Lung (tissue), 12 donors: Measurements from ENCODE around the gene ZNRF4. TPM values are rescaled to one million over a fixed set of nuclear protein-coding genes. Genes with fewer than 3 reads are reported as not detected.

Experiments
- ATAC-seq: fragments of 200-7000 bp; cut with Tn5 transposase; one replicate; pipeline ENCODE4 v1.9.1; 2020; ENCODE audit warnings: moderate number of reproducible peaks; ENCODE audit not compliant: insufficient read depth, low FRiP score
- DNase-seq, 3 donors: peaks; one replicate each; pipeline ENCODE4 v3.0.0-alpha.2; 2013 to 2017
- H3K27ac ChIP-seq, 2 donors: one replicate each; pipeline ENCODE4 v1.5.1; 2013; ENCODE audit warnings: mild to moderate bottlenecking in 2 of 2, moderate library complexity in 2 of 2, control low read depth in 1 of 2, inconsistent platforms in 1 of 2, low read depth in 1 of 2, low read length in 1 of 2
- H3K27me3 ChIP-seq, 3 donors: one replicate each; pipeline ENCODE4 v1.5.1; 2013; ENCODE audit warnings: low read length in 2 of 3; ENCODE audit not compliant: control insufficient read depth in 3 of 3, insufficient read depth in 3 of 3
- H3K36me3 ChIP-seq, 4 donors: one replicate each; pipeline ENCODE4 v1.5.1; 2013; ENCODE audit warnings: low read length in 4 of 4, mild to moderate bottlenecking in 1 of 4, moderate library complexity in 1 of 4; ENCODE audit not compliant: control insufficient read depth in 4 of 4, insufficient read depth in 4 of 4
- H3K4me1 ChIP-seq, 5 donors: one replicate each; pipeline ENCODE4 v1.5.1; 2013; ENCODE audit warnings: low read length in 5 of 5, mild to moderate bottlenecking in 2 of 5, moderate library complexity in 1 of 5; ENCODE audit not compliant: control insufficient read depth in 5 of 5, insufficient read depth in 5 of 5
- H3K4me3 ChIP-seq: one replicate; pipeline ENCODE4 v1.5.1; 2013; ENCODE audit warnings: mild to moderate bottlenecking, control low read depth, moderate library complexity
- H3K9ac ChIP-seq, 2 donors: one replicate each; pipeline ENCODE4 v1.5.1; 2013; ENCODE audit warnings: low read length in 2 of 2, control low read depth in 1 of 2; ENCODE audit not compliant: insufficient read depth in 1 of 2
- H3K9me3 ChIP-seq, 4 donors: one replicate each; pipeline ENCODE4 v1.5.1; 2013; ENCODE audit warnings: low read length in 3 of 4, mild to moderate bottlenecking in 1 of 4, moderate library complexity in 1 of 4; ENCODE audit not compliant: control insufficient read depth in 4 of 4, insufficient read depth in 3 of 4
- CTCF ChIP-seq: IDR thresholded peaks from 2 replicates; pipeline ENCODE4 v1.5.1; 2012; ENCODE audit warnings: mild to moderate bottlenecking; ENCODE audit errors: control extremely low read depth, extremely low read depth
- WGBS, 2 donors: extraction: QIAGEN DNeasy Blood & Tissue Kit; methylation state at CpG; one replicate each; pipeline ENCODE4 v1.1.7; 2013; 5-methylcytosine and 5-hydroxymethylcytosine counted together
- polyA plus RNA-seq, 2 donors: library from polyadenylated mRNA; stranded (reverse); fragments of 200-250 nt; gene quantifications; one replicate each; pipeline ENCODE4 v1.2.1, GENCODE V29; 2013
- total RNA-seq, 2 donors: library from RNA; depleted of rRNA in 1 of 2; stranded (reverse); fragments of >200 nt in 1 of 2; gene quantifications; one replicate each; pipeline ENCODE4 v1.2.1, GENCODE V29; 2014 to 2021
- donor health status: control.
- donor health status: control.
- donor health status: Bipolar disorder and iron deficiency.
- donor health status: healthy.
- donor health status: DM: yes; HTN: yes; CAD: no.

Gene ZNRF4
- total and polyA plus RNA-seq, 4 donors, result not detected

DNA sequence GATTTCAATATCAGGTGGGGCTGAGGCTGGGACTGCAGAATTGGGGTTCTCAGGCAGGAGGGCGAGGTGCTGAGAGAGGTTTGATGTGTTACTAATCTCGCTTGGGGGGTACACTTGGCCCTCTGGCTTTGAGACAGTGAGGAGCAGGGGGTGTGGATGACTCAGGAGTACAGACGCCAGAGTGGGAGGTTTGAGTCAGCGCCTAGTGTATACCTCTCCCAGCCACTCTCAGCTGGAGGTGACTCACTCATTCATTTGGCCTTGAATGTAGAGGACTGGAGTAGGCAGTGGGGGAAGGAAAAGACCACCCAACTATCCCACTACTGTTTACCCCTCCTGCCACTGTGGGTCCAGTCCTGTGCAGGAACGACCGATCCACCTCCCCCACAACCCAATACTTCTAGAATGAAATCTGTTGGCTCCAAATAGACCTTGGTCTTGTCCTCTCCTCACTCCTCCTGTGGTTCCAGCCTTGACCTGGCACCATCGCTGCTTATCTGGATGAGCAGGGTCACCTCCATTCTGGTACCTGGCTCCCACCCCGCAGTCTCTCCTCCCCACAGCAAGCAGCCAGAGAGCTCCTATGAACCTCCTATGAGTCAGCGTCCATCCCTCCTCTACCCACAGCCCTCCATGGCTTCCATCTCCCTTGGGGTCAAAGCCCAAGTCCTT lies 20.1 kb upstream of the ZNRF4 start:
- H3K9me3 ChIP-seq, result peaks cover 0 to 8% (median 0%) of the 10 kb centered on the region in 4 donors
- no peaks in the 10 kb centered on the region for H3K4me1 ChIP-seq
- H3K9ac ChIP-seq, result no peak overlapping the region
- TF ChIP-seq CTCF, result no peak
- no peak overlapping the region for H3K4me3 ChIP-seq
- no peaks in the 10 kb centered on the region for H3K36me3 ChIP-seq
- H3K27ac ChIP-seq, result no peak overlapping the region
- DNase-seq, result no peak
- ATAC-seq, result no peak
- H3K27me3 ChIP-seq, result peaks cover 0 to 15% (median 13%) of the 10 kb centered on the region in 3 donors
- 76 to 77% methylated on average over 9 of the region's 9 CpGs for WGBS, 2 donors

DNA sequence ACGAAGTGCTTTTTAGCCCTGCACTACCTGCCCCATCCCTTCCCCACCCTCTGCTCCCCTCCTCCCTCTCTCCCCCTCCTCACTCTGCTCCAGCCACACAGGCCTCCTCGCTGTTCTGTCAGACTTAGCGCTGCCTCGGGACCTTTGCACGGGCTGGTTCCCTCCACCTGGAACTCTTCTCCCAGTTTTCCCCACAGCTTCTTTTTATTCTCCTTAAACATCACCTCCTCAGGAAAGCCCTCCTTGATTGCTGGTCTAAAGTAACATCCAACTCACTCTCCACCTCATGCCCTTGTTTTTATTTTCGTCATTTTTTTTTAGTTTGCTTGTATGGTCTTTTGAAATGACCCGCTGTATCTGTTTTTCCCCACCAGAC lies 19.6 kb upstream of the ZNRF4 start:
- Histone ChIP-seq H3K4me1 (no peaks in the 10 kb centered on the region), H3K9ac (no peak overlapping the region), H3K36me3 (no peaks in the 10 kb centered on the region), H3K4me3 (no peak overlapping the region), H3K27me3 (peaks cover 0 to 15% (median 13%) of the 10 kb centered on the region in 3 donors), H3K9me3 (peaks cover 0 to 8% (median 0%) of the 10 kb centered on the region in 4 donors), H3K27ac (no peak overlapping the region)
- no peak for TF ChIP-seq CTCF
- DNase-seq (no peak), ATAC-seq (no peak)
- 81% methylated on average over 7 of the region's 7 CpGs for WGBS, 2 donors

DNA sequence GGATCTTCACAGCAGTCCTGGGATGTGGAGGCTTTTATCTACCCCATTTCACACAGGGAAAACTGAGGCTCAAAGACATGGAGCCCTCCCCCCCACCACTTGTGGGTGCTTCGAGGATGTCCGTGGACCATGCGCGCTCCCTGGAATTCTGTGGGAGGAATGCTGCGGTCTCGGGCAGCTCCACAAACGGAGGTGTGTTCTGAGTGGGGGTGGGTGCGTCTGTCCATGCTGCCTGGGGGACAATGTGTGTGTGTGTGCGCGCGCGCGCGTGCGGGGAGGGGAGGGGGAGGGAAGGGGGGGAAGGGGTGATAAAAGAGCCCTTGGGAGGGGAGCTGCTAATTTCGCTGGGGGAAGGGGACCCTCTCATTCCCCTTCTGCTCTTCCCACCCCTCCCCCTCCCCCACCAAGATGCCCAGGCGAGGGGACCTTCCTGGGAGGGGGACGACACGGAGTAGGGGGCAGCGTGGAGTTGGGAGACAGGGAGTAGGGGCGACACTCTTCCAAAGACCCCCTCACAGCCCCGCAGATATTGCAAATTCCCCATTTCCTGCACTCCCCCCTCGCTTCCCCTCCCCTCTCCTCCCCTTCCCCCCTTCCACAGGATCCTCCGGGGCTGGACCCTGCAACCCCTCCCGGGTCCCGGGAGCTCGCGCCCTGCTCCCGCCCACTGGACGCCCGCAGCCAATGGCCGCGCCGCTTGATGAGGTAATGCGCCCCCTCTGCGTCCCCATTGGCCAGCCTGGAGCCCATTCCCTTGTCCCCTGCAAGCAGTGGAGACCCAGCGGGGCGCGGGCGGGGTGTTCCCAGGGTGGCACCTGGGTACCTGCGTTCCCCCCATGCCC lies 18.9 kb upstream of the ZNRF4 start:
- TF ChIP-seq CTCF, result no peak
- ATAC-seq, result no peak
- DNase-seq, result peak; percentile 38 to 67 (median 56)
- Histone ChIP-seq H3K27me3 (peaks cover 0 to 13% (median 13%) of the 10 kb centered on the region in 3 donors), H3K27ac (no peak overlapping the region), H3K4me3 (no peak overlapping the region), H3K36me3 (no peaks in the 10 kb centered on the region), H3K4me1 (no peaks in the 10 kb centered on the region), H3K9me3 (peaks cover 0 to 7% (median 0%) of the 10 kb centered on the region in 4 donors), H3K9ac (no peak overlapping the region)
- 3 to 5% methylated on average over 19 to 36 of the region's 41 CpGs for WGBS, 2 donors
